ENCODE data around the gene MPLKIP.

DNA sequence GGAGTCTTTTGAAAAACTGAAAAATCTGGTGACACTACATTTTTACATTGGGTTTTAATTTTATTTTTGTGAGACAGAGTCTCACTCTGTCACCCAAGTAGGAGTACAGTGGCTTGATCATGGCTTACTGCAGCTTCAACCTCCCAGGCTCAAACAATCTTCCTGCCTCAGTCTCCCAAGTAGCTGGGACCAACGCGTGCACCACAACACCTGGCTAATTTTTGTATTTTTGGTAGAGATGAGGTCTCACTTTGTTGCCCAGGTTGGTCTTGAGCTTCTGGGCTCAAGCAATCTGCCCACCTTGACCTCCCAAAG lies 11.5 kb downstream of the MPLKIP start:
- TF ChIP-seq, protein P1, sequence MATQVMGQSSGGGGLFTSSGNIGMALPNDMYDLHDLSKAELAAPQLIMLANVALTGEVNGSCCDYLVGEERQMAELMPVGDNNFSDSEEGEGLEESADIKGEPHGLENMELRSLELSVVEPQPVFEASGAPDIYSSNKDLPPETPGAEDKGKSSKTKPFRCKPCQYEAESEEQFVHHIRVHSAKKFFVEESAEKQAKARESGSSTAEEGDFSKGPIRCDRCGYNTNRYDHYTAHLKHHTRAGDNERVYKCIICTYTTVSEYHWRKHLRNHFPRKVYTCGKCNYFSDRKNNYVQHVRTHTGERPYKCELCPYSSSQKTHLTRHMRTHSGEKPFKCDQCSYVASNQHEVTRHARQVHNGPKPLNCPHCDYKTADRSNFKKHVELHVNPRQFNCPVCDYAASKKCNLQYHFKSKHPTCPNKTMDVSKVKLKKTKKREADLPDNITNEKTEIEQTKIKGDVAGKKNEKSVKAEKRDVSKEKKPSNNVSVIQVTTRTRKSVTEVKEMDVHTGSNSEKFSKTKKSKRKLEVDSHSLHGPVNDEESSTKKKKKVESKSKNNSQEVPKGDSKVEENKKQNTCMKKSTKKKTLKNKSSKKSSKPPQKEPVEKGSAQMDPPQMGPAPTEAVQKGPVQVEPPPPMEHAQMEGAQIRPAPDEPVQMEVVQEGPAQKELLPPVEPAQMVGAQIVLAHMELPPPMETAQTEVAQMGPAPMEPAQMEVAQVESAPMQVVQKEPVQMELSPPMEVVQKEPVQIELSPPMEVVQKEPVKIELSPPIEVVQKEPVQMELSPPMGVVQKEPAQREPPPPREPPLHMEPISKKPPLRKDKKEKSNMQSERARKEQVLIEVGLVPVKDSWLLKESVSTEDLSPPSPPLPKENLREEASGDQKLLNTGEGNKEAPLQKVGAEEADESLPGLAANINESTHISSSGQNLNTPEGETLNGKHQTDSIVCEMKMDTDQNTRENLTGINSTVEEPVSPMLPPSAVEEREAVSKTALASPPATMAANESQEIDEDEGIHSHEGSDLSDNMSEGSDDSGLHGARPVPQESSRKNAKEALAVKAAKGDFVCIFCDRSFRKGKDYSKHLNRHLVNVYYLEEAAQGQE (IDR thresholded peaks at IDR 0.05; ENCODE audit: unreplicated experiment) = no peak
- TF ChIP-seq, protein P2, sequence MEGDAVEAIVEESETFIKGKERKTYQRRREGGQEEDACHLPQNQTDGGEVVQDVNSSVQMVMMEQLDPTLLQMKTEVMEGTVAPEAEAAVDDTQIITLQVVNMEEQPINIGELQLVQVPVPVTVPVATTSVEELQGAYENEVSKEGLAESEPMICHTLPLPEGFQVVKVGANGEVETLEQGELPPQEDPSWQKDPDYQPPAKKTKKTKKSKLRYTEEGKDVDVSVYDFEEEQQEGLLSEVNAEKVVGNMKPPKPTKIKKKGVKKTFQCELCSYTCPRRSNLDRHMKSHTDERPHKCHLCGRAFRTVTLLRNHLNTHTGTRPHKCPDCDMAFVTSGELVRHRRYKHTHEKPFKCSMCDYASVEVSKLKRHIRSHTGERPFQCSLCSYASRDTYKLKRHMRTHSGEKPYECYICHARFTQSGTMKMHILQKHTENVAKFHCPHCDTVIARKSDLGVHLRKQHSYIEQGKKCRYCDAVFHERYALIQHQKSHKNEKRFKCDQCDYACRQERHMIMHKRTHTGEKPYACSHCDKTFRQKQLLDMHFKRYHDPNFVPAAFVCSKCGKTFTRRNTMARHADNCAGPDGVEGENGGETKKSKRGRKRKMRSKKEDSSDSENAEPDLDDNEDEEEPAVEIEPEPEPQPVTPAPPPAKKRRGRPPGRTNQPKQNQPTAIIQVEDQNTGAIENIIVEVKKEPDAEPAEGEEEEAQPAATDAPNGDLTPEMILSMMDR (conservative IDR thresholded peaks at IDR 0.05; ENCODE audit: low read depth in 2 of 2) = no peak
- TF ChIP-seq EZH2phosphoT487 (IDR thresholded peaks at IDR 0.05; ENCODE audit: unreplicated experiment) (no peak), POLR2AphosphoS5 (IDR thresholded peaks at IDR 0.05; ENCODE audit: low read depth) (no peak), CREB1 (CRISPR knock-in tag; IDR thresholded peaks at IDR 0.05; ENCODE audit: low read depth) (no peak), EZH2 (IDR thresholded peaks at IDR 0.05; ENCODE audit: low read depth, unreplicated experiment) (no peak), NANOG (IDR thresholded peaks at IDR 0.05; ENCODE audit: borderline replicate concordance) (no peak)
- TF ChIP-seq, protein P3, sequence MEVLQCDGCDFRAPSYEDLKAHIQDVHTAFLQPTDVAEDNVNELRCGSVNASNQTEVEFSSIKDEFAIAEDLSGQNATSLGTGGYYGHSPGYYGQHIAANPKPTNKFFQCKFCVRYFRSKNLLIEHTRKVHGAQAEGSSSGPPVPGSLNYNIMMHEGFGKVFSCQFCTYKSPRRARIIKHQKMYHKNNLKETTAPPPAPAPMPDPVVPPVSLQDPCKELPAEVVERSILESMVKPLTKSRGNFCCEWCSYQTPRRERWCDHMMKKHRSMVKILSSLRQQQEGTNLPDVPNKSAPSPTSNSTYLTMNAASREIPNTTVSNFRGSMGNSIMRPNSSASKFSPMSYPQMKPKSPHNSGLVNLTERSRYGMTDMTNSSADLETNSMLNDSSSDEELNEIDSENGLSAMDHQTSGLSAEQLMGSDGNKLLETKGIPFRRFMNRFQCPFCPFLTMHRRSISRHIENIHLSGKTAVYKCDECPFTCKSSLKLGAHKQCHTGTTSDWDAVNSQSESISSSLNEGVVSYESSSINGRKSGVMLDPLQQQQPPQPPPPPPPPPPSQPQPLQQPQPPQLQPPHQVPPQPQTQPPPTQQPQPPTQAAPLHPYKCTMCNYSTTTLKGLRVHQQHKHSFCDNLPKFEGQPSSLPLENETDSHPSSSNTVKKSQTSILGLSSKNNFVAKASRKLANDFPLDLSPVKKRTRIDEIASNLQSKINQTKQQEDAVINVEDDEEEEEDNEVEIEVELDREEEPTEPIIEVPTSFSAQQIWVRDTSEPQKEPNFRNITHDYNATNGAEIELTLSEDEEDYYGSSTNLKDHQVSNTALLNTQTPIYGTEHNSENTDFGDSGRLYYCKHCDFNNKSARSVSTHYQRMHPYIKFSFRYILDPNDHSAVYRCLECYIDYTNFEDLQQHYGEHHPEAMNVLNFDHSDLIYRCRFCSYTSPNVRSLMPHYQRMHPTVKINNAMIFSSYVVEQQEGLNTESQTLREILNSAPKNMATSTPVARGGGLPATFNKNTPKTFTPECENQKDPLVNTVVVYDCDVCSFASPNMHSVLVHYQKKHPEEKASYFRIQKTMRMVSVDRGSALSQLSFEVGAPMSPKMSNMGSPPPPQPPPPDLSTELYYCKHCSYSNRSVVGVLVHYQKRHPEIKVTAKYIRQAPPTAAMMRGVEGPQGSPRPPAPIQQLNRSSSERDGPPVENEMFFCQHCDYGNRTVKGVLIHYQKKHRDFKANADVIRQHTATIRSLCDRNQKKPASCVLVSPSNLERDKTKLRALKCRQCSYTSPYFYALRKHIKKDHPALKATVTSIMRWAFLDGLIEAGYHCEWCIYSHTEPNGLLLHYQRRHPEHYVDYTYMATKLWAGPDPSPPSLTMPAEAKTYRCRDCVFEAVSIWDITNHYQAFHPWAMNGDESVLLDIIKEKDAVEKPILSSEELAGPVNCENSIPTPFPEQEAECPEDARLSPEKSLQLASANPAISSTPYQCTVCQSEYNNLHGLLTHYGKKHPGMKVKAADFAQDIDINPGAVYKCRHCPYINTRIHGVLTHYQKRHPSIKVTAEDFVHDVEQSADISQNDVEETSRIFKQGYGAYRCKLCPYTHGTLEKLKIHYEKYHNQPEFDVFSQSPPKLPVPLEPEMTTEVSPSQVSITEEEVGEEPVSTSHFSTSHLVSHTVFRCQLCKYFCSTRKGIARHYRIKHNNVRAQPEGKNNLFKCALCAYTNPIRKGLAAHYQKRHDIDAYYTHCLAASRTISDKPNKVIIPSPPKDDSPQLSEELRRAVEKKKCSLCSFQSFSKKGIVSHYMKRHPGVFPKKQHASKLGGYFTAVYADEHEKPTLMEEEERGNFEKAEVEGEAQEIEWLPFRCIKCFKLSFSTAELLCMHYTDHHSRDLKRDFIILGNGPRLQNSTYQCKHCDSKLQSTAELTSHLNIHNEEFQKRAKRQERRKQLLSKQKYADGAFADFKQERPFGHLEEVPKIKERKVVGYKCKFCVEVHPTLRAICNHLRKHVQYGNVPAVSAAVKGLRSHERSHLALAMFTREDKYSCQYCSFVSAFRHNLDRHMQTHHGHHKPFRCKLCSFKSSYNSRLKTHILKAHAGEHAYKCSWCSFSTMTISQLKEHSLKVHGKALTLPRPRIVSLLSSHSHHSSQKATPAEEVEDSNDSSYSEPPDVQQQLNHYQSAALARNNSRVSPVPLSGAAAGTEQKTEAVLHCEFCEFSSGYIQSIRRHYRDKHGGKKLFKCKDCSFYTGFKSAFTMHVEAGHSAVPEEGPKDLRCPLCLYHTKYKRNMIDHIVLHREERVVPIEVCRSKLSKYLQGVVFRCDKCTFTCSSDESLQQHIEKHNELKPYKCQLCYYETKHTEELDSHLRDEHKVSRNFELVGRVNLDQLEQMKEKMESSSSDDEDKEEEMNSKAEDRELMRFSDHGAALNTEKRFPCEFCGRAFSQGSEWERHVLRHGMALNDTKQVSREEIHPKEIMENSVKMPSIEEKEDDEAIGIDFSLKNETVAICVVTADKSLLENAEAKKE (CRISPR knock-in tag; IDR thresholded peaks at IDR 0.05) = no peak

All from GM23338 (cell line).